Measurements from ENCODE around the gene MAGED2.
"Not testable (repeated sequence)": the region's sequence is repeated elsewhere in the genome, so short reads cannot be mapped to it uniquely, and the experiment has no call there.

Gene MAGED2

DNA sequence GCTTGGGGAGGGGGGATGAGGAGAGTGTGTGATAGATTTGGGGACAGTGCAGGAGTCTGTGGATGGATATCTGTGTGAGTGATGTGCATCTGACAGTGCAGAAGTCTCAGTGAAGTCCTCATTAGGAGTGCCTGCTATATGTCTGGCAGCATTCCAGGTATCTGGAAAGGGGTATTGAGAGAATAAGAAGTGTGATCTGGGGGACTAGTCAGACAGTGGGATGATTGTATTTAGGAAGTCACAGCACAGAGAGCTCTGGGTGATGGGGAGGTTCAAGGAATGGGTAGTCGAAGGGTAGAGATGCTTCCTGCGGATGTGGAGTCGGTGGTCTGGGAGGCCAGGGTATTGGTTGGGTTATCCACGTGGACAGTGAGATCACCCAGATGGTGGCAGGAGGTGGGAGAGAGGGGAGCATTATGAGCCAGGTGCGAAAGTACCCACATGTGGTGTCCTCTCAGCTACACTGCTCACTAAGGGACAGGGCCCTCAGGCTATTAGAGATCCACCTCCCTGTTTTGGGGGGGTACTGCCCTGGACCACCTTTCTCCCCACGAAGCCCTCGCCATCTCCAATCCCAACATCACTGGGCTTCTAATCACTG is 9.8 kb downstream of the MAGED2 start:
- no peak for DNase-seq

DNA sequence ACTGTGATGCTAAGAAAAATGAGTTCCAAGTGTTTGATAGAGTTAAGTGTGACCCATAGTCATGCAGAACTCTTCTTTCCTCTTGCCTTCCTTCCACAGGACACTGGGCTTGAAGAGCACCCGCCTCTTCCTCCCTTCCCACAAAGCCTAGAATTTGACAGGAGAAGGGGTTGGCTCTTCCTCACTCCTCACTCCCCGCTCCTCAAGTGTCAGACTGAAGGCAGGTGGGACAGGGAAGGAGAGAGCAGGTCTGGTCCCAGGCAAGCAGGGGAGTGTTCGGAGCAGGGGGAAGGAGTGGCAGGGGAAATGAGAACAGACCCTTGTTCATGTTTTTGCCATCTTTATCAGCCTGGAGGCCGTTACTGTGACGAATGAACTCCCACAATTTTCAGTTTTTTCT is 10.7 kb downstream of the MAGED2 start:
- DNase-seq: no peak

DNA sequence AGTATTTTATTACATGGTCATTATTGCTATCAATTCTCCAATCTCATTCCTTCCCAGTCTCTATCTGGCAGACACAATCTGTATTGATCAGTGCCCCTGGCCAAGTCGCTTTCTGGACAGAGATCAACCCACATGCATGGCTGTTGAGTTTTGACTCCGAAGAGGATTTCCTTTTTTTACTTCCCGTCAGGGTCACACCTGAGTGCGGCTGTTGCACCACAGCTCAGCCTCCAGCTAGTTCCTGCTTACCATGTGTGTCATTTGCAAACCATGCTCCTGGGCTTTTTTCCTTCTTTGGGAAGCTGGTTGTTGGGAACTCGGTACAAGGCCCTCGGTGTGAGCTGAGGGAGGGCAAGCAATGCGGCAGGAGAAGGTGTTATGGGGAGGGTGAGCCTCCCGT is 11.7 kb downstream of the MAGED2 start:
- no peak for DNase-seq

DNA sequence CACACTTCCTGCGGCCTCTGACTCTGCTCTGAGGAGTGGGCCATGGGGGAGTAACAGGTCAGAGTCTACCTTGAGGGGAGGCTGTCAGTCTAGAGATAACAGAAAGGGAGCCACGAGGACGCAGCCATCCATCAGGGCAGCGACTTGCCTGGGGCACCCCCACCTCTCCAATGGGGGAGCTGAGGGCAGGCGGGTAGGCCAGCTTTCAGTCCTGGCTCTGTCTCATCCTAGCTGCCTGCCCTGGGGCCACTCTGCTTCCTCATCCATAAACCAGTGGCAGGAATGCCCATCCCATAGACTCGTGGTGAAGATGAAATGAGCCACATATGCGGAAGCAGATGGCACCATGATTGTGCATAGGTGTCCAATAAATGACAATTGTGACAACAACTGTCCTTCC is 13.2 kb downstream of the MAGED2 start:
- DNase-seq: no peak

DNA sequence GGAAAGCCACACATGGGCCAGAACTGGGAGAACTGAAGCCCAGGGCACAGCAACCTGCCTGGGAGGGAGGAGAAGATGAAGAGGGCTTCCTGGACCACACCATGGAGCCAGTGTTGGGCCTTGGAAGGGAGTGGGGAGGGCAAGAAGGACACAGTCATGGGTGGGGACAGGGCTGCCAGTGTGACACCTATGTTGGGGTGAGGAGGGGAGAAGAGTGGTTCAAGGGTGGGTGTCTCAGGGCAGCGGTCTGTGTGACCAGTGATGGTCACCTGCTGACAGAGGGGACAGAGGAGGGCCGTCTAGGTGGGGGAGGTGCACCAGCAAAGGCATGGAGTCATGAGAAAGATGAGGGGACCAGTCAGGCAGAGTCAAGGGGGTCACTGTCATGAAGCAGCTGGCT is 13.8 kb downstream of the MAGED2 start:
- DNase-seq: no peak

DNA sequence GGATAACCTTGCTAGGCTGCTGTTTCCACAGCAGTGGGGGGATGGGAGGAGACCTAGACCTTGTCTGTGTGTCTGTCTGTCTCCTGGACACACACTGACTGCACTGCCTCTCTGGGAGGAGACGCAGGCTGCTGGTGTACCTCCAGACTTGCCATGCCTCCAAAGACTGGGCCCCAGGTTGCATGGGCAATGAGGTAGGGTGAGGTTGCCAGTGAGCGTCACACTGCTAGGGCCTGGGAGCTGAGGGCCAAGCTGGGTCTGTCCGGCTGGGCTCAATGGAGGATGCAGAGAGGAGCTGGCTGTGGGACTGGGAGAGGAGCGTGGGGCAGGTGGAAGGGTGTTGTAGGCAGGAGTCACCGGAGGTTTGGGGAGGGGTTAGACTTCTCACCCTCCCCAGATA is 16.6 kb downstream of the MAGED2 start:
- no peak for DNase-seq

DNA sequence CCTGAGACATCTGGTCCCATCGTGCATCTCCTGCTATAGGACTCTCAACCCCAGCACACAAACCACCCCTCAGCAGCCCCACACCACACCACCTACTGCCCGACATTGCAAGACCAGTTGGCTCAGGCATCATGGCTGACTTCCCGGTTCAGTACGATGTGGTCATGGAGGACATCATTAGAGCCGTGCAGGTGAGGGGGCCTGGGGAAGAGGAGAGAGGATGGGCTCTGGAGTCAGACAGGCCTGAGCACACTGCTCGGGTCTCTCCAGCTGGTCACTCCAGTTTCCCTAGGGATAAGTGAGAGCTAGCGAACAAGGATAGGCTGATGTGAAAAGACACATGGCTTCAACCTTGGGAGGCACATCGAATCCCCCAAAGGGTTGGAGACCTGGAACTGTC is 17.2 kb downstream of the MAGED2 start:
- no peak for DNase-seq

DNA sequence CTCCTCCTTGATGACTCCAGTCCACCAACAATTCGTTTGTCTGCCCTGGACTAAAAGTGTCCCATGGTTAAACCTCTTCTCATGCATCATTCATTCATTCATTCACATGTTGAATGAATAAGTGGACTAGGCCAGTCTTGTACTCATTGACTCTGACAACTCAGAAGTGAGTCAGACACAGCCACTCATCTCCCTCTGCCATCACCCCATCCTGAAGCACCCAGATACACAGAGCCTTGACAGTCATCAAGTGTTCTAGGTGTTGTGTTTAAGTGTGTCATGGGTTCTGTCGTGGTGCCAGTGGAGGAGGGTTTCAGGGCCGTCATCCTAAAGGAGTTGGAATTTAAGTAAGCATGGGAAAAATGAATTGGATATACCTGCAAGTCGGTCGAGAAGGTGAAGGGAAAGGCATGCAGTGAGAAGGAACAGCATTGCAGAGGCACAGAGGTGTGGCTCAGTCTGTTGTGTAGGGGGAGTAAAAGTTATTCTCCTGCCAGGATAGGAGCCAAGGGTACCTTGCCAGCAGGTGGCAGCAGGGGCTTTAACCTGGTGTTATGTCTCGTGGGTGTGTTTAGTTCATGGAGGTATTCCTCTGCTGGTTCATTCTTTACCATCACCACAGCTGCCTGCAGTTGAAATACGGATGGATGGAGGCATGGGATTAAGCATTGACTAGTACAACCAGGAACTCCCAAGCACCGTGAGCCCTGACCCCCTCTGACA is 18.3 kb downstream of the MAGED2 start:
- no peak for DNase-seq

DNA sequence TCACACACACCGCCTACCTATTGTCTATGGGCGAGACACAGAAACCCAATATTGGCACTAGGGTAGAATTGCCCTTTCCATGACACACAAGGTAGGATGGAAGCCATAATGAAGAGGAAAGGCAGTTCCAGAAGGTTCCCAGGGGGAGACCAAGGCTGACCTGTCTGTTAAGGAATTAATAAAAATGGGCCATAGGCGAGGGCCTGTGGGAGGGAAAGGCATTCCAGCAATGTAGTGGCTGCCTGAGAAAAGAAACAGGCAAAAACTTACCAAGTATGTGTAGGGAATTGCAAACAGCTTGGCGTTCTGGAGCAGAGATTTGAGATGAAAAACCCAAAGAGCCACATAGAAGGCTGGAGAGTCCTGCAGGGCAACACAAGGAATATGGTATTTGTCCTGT is 19.1 kb downstream of the MAGED2 start:
- no peak for DNase-seq

DNA sequence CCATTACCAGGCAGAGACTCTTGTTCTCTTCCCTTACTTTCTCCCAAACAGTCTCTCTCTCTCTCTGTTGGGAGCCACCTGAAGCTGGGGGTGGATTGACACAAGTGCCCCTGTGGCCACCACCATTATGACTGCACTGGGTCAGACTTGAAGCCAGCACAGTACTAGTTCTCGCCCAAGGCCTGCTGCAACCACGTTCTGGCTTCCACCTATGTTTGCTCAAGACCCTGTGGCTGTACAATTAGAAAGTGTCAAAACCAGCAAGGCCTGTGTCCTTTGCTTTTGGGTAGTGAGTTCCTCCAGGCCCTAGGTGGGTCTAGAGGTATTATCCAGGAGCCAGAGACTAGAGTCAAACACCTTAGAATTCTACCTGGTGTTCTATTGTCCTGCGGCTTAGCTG is 31.0 kb downstream of the MAGED2 start:
- no peak for DNase-seq

DNA sequence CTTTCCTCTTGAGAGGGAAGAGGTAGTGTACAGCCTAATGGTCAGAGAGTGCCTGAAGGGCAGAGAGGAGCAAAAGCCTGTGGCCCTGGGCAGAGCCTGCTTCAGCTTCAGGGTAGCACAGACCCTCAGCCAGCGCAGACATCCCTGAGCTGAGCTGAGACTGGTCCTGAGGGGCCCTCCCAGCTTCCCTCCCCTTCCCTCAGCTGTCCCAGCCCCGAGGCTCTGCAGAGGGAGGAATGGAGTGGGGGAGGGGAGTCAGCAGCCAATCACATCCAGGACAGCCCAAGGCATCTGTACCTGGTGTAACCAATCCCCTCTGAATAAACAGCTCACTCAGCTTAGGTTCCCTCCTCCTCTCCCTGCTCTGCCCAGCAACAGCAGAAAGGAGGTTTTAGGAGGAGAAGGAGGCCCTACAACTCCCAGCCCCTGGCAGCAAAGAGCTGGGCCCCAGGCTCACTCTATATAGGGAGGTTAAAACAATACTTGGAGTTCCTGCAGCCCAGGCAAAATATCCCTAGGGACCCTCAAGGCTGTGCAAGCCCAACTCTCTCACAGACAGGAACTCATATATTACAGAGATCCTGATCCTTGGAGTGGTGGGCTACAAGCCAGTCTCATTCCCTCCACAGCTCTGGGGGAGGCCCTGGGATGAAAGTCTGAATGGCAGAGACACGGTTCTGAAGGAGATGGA is 33.8 kb downstream of the MAGED2 start:
- not testable (repeated sequence) for DNase-seq

DNA sequence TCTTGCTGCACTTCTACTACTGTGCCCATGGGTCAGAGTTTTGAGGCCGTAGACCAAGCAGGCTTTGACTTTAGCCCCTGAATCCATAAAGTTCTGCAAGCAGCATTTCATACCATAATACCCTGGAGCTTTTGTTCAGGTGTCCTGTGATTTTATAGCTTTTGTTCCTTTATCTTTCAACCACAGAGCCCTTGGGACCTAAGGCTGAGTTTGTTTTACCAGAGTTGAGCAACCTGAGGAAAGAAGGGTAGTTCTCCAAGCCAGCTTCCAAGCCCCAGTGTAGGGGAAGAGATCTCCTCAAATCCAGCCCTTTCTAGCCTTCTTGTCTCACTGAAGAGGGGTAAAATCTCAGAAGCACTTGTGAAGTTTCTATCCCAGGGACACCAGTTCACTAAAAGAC is 35.1 kb downstream of the MAGED2 start:
- no peak for DNase-seq

DNA sequence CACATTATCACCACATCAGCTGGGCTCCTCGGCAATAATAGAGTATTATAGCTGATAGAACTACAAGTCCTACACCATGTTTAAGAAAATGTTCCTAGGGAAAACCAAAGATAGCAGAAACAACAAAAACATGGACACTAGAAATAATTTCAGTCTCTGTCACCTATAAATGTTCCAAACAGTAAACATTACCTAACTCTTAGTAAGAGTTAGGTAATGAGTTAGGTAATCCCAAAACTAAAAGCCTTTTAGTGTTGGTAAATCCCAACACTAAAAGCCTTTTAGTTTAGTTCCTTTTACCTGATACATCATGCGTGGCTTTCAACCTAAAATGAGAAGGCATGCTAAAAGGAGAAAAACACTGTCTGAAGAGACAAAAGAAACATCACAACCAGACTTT is 35.5 kb downstream of the MAGED2 start:
- no peak for DNase-seq

DNA sequence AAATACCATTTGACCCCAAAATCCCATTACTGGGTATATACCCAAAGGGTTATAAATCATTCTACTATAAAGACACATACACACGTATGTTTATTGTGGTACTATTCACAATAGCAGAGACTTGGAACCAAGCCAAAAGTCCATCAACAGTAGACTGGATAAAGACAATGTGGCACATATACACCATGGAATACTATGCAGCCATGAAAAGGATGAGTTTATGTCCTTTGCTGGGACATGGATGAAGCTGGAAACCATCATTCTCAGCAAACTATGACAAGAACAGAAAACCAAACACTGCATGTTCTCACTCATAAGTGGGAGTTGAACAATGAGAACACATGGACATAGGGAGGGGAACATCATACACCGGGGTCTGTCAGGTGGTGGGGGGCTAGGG is 40.2 kb downstream of the MAGED2 start:
- not testable (repeated sequence) for DNase-seq

DNA sequence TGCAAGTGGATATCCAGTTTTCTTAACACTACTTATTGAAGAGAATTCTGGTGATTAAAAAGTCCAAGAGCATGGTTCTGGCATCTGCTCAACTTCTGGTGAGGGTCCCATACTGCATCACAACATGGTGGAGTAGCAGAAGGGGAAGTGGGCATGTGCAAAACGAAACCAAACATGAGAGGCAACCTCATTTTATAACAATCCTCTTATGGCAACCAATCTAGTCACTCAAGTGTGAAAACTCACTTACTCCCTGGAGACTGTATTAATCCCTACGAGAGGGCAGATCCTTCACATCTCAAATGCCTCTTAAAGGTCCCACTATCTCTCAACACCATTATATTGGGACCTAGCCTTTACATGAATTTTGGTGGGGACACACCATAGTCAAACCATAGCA is 57.7 kb downstream of the MAGED2 start:
- DNase-seq: no peak
